K562 (cell line): ENCODE measurements around the gene ZNF441. TPM values are rescaled to one million over a fixed set of nuclear protein-coding genes. Genes with fewer than 3 reads are reported as not detected.

Experiments
- ATAC-seq: fragments of 200-7000 bp; cut with Tn5 transposase; 3 replicates; pipeline ENCODE4 v1.9.1; 2020; ENCODE audit warnings: moderate library complexity
- BruUV-seq: library from RNA; stranded (reverse); fragments of 400-500 nt; replicated peaks from 2 replicates; lab custom pipeline; 2021; lab: Mats Ljungman, UMichigan
- CTCF ChIA-PET: fragments of 300-600 bp; formaldehyde crosslinking; extraction: SDS; loops from one replicate; lab custom pipeline; 2021; ENCODE audit warnings: low intra/inter-chr PET ratio; lab: Yijun Ruan, JAX
- POLR2A ChIA-PET: fragments of 300-600, 350-650 bp; sonication (Branson Sonifier 250); formaldehyde crosslinking; extraction: SDS; loops from one replicate; lab custom pipeline; 2021; ENCODE audit warnings: antibody characterized with exemption, inconsistent platforms; lab: Yijun Ruan, JAX
- DNase-seq, 4 experiments: peaks; one replicate each; pipeline versions ENCODE4 v3.0.0 to v3.0.0-alpha.2; 2011 to 2018; ENCODE audit warnings: low spot score in 3 of 4, mixed read lengths in 3 of 4; ENCODE audit errors: extremely low read depth in 1 of 4
- FAIRE-seq: peaks from 2 replicates; lab custom pipeline; 2011; peaks lifted over from hg19 to GRCh38; lab: Jason Lieb, UNC
- H2AFZ ChIP-seq: 2 replicates; pipeline ENCODE4 v1.6.0; 2011; ENCODE audit warnings: low read depth, low read length, control low read depth, inconsistent platforms
- H3K27ac ChIP-seq: fragments of 200-600 bp; 3 replicates; pipeline ENCODE4 v1.8.0; 2011; ENCODE audit warnings: low read depth, mild to moderate bottlenecking, control low read depth, inconsistent platforms, low read length, moderate library complexity, mixed read lengths; ENCODE audit errors: extremely low read depth
- H3K27me3 ChIP-seq, 2 experiments: fragments of 300-600 bp in 1 of 2; 2 replicates in 1 of 2; 3 replicates in 1 of 2; pipeline versions ENCODE4 v1.6.0 to v1.8.0; 2011; ENCODE audit warnings: inconsistent platforms in 2 of 2, low read length in 2 of 2, mild to moderate bottlenecking in 1 of 2, mixed read lengths in 1 of 2, moderate library complexity in 1 of 2; ENCODE audit not compliant: control insufficient read depth in 2 of 2, insufficient read depth in 2 of 2
- H3K36me3 ChIP-seq: fragments of 300-600 bp; 3 replicates; pipeline ENCODE4 v1.8.0; 2011; ENCODE audit warnings: mild to moderate bottlenecking, low read length, inconsistent platforms; ENCODE audit not compliant: control insufficient read depth, insufficient read depth
- H3K4me1 ChIP-seq, 2 experiments: fragments of 200-600 bp in 1 of 2; replicated peaks in 1 of 2; 2 replicates in 1 of 2; 3 replicates in 1 of 2; pipeline versions ENCODE4 v1.5.1 to v1.8.0; 2011; ENCODE audit warnings: inconsistent platforms in 2 of 2, low read length in 2 of 2, mild to moderate bottlenecking in 1 of 2, mixed read lengths in 1 of 2, moderate library complexity in 1 of 2; ENCODE audit not compliant: control insufficient read depth in 2 of 2, insufficient read depth in 2 of 2
- H3K4me2 ChIP-seq: 2 replicates; pipeline ENCODE4 v1.6.1; 2011; ENCODE audit warnings: low read length, control low read depth, inconsistent platforms, mixed read lengths; ENCODE audit not compliant: insufficient read depth
- H3K4me3 ChIP-seq: fragments of 200-600 bp; sonication (generic), shearing (Covaris generic); 2 replicates; pipeline ENCODE4 v1.5.1; 2016; ENCODE audit warnings: control low read depth, inconsistent platforms
- H3K79me2 ChIP-seq: fragments of 200-600 bp; 3 replicates; pipeline ENCODE4 v1.8.0; 2011; ENCODE audit warnings: low read length, inconsistent platforms; ENCODE audit not compliant: control insufficient read depth, insufficient read depth
- H3K9ac ChIP-seq, 2 experiments: 2 replicates each; pipeline versions ENCODE4 v1.6.0 to v1.6.1; 2011; ENCODE audit warnings: low read depth in 2 of 2, low read length in 2 of 2, control low read depth in 1 of 2, inconsistent platforms in 1 of 2, mild to moderate bottlenecking in 1 of 2, mixed read lengths in 1 of 2; ENCODE audit not compliant: insufficient read depth in 1 of 2
- H3K9me1 ChIP-seq: one replicate; pipeline ENCODE4 v1.6.0; 2011; ENCODE audit warnings: inconsistent platforms, mild to moderate bottlenecking, low read length, moderate library complexity; ENCODE audit not compliant: control insufficient read depth, insufficient read depth
- H3K9me3 ChIP-seq: replicated peaks from 2 replicates; pipeline ENCODE4 v1.5.1; 2011; ENCODE audit warnings: low read depth, low read length, inconsistent platforms; ENCODE audit not compliant: control insufficient read depth, insufficient read depth
- H4K20me1 ChIP-seq: replicated peaks from 2 replicates; pipeline ENCODE4 v1.6.1; 2011; ENCODE audit warnings: low read length, inconsistent platforms, mixed read lengths; ENCODE audit not compliant: control insufficient read depth, insufficient read depth
- ARID1B ChIP-seq: fragments of 450-650 bp; IDR thresholded peaks from 2 replicates; pipeline ENCODE4 v1.6.1; 2016; ENCODE audit warnings: antibody characterized with exemption, mild to moderate bottlenecking, inconsistent platforms
- CBX5 ChIP-seq: IDR thresholded peaks from 2 replicates; pipeline ENCODE4 v1.6.1; 2014; ENCODE audit warnings: low read depth, borderline replicate concordance
- CREB3 ChIP-seq: fragments of 450-650 bp; conservative IDR thresholded peaks from 2 replicates; pipeline ENCODE4 v1.6.1; 2016; ENCODE audit warnings: missing genetic modification characterization, low read depth, mild to moderate bottlenecking, missing compliant biosample characterization, moderate library complexity
- CREB3L1 ChIP-seq: fragments of 450-650 bp; IDR thresholded peaks from 2 replicates; pipeline ENCODE4 v1.6.1; 2014; ENCODE audit warnings: low read depth, mild to moderate bottlenecking, moderate library complexity, borderline replicate concordance
- DPF2 ChIP-seq: fragments of 450-650 bp; IDR thresholded peaks from 2 replicates; pipeline ENCODE4 v1.6.1; 2016
- E2F4 ChIP-seq: sonication (generic); formaldehyde crosslinking; IDR thresholded peaks from 2 replicates; pipeline ENCODE4 v1.8.0; 2022; ENCODE audit warnings: mild to moderate bottlenecking, low read depth, missing genetic modification reagents
- ESRRB ChIP-seq: fragments of 250-450 bp; sonication (Bioruptor Pico); IDR thresholded peaks from 2 replicates; pipeline ENCODE4 v1.5.0; 2020; ENCODE audit warnings: mild to moderate bottlenecking, moderate library complexity, borderline replicate concordance
- ETS1 ChIP-seq: conservative IDR thresholded peaks from 2 replicates; pipeline ENCODE4 v1.6.1; 2011; ENCODE audit warnings: low read depth, mild to moderate bottlenecking, low read length; ENCODE audit not compliant: control insufficient read depth
- EWSR1 ChIP-seq: fragments of 450-650 bp; IDR thresholded peaks from 2 replicates; pipeline ENCODE4 v1.6.1; 2018; ENCODE audit warnings: borderline replicate concordance, mild to moderate bottlenecking, low read depth, moderate library complexity; ENCODE audit not compliant: partially characterized antibody
- GABPB1 ChIP-seq: sonication (generic); formaldehyde crosslinking; IDR thresholded peaks from 2 replicates; pipeline ENCODE4 v1.8.0; 2022; ENCODE audit warnings: mild to moderate bottlenecking, missing genetic modification reagents
- HNRNPK ChIP-seq: fragments of 200-400 bp; formaldehyde crosslinking; IDR thresholded peaks from one replicate; pipeline ENCODE4 v1.6.1; 2018; ENCODE audit warnings: mild to moderate bottlenecking, low read depth, low read length; ENCODE audit not compliant: poor library complexity, severe bottlenecking
- HNRNPUL1 ChIP-seq: fragments of 200-400 bp; formaldehyde crosslinking; IDR thresholded peaks from 2 replicates; pipeline ENCODE4 v1.6.1; 2017; ENCODE audit warnings: low read length
- ILF3 ChIP-seq: fragments of 450-650 bp; IDR thresholded peaks from 2 replicates; pipeline ENCODE4 v1.6.1; 2018; ENCODE audit warnings: antibody characterized with exemption, mild to moderate bottlenecking, moderate library complexity, borderline replicate concordance
- NR1H2 ChIP-seq: sonication (generic); formaldehyde crosslinking; IDR thresholded peaks from 2 replicates; pipeline ENCODE4 v1.4.0; 2020; ENCODE audit warnings: mild to moderate bottlenecking, missing genetic modification reagents
- PCBP1 ChIP-seq: fragments of 200-400 bp; formaldehyde crosslinking; IDR thresholded peaks from 2 replicates; pipeline ENCODE4 v1.6.1; 2018; ENCODE audit warnings: mild to moderate bottlenecking, low read depth, low read length; ENCODE audit not compliant: poor library complexity, severe bottlenecking
- PHF20 ChIP-seq: fragments of 450-650 bp; IDR thresholded peaks from 2 replicates; pipeline ENCODE4 v1.6.1; 2018; ENCODE audit not compliant: partially characterized antibody
- SMAD2 ChIP-seq: fragments of 150-350 bp; IDR thresholded peaks from 2 replicates; pipeline ENCODE4 v1.6.1; 2014; ENCODE audit warnings: low read depth, mild to moderate bottlenecking, low read length
- WGBS: fragments of 100-300 bp; shearing (Covaris generic); methylation state at CpG from one replicate; pipeline ENCODE4 v1.1.6; 2016; ENCODE audit warnings: low coverage, mixed read lengths; ENCODE audit not compliant: insufficient coverage; ENCODE audit errors: missing lambda C conversion rate; 5-methylcytosine and 5-hydroxymethylcytosine counted together
- in situ Hi-C: fragments of 300-500 bp; cut with MboI; formaldehyde crosslinking; loops from 4 replicates; pipeline ENCODE4 v1.15.0; 2018; ENCODE audit warnings: inconsistent platforms, mixed read lengths
- intact Hi-C: fragments of 100-400 bp; cut with micrococcal nuclease; formaldehyde crosslinking; loops from 2 replicates; pipeline ENCODE4 v1.14.2; 2022
- polyA plus RNA-seq, 8 experiments: library from polyadenylated mRNA; depleted of rRNA in 4 of 8; stranded (reverse) in 5 of 8; unstranded in 3 of 8; fragments of >200 nt; fragmentation: Nextera tagmentation in 2 of 8; fragmentation: Illumina TruSeq in 1 of 8; extraction: Ambion mirVana in 2 of 8; extraction: Trizol in 1 of 8; gene quantifications; 2 replicates each; pipeline versions ENCODE4 v1.2.1 to v1.2.3, GENCODE V29; 2011 to 2014; ENCODE audit warnings: inconsistent platforms in 1 of 8, missing spikeins in 1 of 8
- total RNA-seq, 7 experiments: library from RNA; depleted of rRNA in 6 of 7; stranded (reverse); fragments of >200 nt in 6 of 7; fragmentation: Illumina TruSeq in 2 of 7; extraction: Trizol in 2 of 7; gene quantifications; 2 replicates each; pipeline versions ENCODE4 v1.2.1 to v1.2.3, GENCODE V29; 2011 to 2021; ENCODE audit warnings: low replicate concordance in 1 of 7

The ZNF441 gene
- total and polyA plus RNA-seq, 9 of the 15 experiments (the other 6 are each of a cell fraction or from before 2014, with no cell fraction given): 1.9 to 14.0 (median 7.8) TPM

GRCh38 chr19:11821474-11822109 is 54.8 kb downstream of the ZNF441 start:
- DNase-seq: peak; percentile 21 to 76 (median 40)
- peak; percentile 96 for FAIRE-seq
- intact Hi-C loops (no loop called here), in situ Hi-C loops (no loop called here)
- Histone ChIP-seq H3K4me2 (peak overlapping the region; percentile 35; the same call in 1 of the 2 replicates), H3K27ac (peak overlapping the region; percentile 26; the same call in 2 of the 3 replicates), H3K9me1 (peaks cover 3% of the 10 kb centered on the region), H3K36me3 (peaks cover 61% of the 10 kb centered on the region), H2AFZ (no peak overlapping the region), H3K4me1 (peaks cover 4 to 15% of the 10 kb centered on the region in 2 experiments), H3K79me2 (peaks cover 60% of the 10 kb centered on the region), H3K9ac (no peak overlapping the region), H3K27me3 (no peaks in the 10 kb centered on the region), H4K20me1 (0 out of 2 replicates have a peak, but pooled peaks cover 7% of the 10 kb centered on the region), H3K4me3 (no peak overlapping the region), H3K9me3 (no peaks in the 10 kb centered on the region)
- peak; percentile 97 for ATAC-seq
- ChIA-PET CTCF (no interaction called here), POLR2A (interaction anchor here (0.6 kb wide), 1 partner anchor 317 kb away, joined by 3 read pairs; no protein-coding TSS in a partner anchor)
- 15% methylated on average over 5 of the region's 5 CpGs for WGBS
- BruUV-seq: no TSS peak
- 0 out of 2 replicates have a peak, but pooled peaks have one; percentile 27 for TF ChIP-seq E2F4 (CRISPR knock-in tag)
- TF ChIP-seq ARID1B: peak; percentile 68
- TF ChIP-seq DPF2: peak; percentile 79
- no peak for TF ChIP-seq PHF20
- no peak for TF ChIP-seq CREB3L1
- no peak for TF ChIP-seq EWSR1
- TF ChIP-seq NR1H2: no peak
- no peak for TF ChIP-seq CREB3
- TF ChIP-seq ILF3: no peak
- no peak for TF ChIP-seq HNRNPUL1
- TF ChIP-seq ESRRB (CRISPR knock-in tag): no peak
- TF ChIP-seq GABPB1: no peak
- no peak for TF ChIP-seq PCBP1
- no peak for TF ChIP-seq ETS1
- TF ChIP-seq CBX5: no peak
- TF ChIP-seq SMAD2: no peak
- no peak for TF ChIP-seq HNRNPK
